GM11168 (cell line): ENCODE results near the gene MYL1.

ENCODE experiments used
- in situ Hi-C: fragments of 300-500 bp; cut with MboI; formaldehyde crosslinking; loops from one replicate; pipeline ENCODE4 v1.12.0; 2022; ENCODE audit warnings: low sequenced_read_pairs; ENCODE audit not compliant: unreplicated experiment

MYL1 gene

DNA sequence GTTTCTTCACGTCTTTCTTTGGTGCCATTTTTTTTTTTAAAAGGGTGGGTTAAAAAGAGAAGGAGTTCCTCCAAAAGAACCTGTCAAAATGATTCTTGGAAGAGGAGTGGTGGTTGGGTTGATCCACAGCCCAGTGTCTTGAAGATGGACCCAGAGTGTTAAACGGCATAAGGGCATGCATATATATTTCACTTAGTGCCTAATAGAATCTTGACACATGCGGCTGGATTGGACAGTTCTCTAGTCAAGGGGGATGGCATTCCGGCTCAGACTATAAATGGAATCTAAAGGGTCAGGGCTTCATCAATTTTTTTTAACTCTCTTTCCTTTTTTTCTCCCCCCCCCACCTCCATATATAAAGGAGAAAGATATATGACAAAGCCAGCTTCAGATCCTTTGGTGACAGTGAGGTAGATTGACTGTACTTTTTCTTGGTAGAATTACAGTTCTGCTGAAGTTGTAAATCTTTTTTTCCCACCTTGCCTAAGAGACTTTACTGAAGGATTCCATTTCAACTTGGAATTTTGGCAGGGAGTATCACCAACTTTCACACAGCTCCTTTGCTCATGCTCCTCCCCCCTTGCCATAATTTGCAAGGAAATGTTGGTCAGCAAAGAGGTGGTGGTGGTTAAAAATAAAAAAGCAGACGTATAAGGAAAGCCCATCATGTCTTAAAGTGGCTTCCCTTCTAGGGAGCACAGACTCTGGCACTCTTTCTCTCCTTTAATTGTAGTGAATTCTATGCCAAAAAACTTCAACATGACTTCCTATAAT lies at the start of gene MYL1:
TSS of gene MYL1 (minus strand) at position 160 of the 774 bp plus-strand sequence. CDS start at position 28, 132 bp downstream.
- in situ Hi-C loops: no loop called here

DNA sequence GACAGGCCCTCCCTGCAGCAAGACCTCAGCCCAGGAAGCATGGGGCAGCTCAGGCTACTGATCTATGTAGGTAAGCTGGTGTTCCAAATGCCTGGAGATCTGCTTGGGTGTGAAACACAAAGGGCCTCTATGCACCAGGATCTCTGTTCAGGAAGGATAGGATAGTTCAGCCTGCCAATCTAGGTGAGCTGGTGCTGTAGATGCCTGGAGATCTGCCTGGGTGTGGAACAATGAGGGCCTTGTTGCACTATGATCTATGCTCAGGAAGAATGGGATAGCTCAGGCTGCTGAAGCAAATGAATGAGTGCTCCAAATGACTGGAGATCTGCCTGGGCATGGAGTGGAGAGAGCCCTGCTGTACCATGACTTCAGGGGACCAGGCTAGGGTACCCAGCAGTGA lies 48.9 kb upstream of the MYL1 start:
- in situ Hi-C loops: no loop called here

DNA sequence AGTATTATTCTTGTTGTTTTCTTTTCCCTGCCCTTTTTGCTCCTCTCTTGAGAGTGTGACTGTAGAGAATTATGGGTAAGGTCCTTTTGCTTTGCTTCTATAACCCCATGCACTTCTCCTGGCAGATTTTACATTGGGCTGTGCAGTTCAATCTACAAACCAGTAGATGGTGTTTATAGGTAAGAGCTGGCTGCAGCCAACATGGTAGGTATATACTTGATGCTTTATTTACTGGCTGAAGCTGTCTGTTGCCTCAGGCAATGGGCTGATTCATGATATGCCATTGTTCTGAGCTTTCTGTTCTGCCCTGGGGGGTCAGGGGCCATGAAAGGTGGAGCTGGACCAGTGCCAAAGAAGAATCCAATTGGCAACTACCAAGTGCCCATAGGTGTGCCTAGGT lies 48.3 kb upstream of the MYL1 start:
- in situ Hi-C loops: no loop called here

DNA sequence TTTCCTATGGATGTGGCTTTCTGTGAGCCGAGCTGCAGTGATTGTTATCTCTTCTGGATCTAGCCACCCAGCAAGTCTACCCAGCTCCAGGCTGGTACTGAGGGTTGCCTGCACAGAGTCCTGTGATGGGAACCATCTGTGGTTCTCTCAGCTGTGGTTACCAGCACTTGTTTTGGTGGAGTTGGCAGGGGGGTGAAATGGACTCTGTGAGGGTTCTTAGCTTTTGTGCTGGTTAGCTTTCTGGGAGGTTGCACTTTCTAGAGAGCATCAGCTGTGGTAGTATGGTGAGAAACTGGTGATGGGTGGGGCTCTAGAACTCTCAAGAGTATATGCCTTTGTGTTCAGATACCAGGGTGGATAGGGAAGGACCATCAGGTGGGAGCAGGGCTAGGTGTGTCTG lies 45.4 kb upstream of the MYL1 start:
- in situ Hi-C loops: no loop called here

DNA sequence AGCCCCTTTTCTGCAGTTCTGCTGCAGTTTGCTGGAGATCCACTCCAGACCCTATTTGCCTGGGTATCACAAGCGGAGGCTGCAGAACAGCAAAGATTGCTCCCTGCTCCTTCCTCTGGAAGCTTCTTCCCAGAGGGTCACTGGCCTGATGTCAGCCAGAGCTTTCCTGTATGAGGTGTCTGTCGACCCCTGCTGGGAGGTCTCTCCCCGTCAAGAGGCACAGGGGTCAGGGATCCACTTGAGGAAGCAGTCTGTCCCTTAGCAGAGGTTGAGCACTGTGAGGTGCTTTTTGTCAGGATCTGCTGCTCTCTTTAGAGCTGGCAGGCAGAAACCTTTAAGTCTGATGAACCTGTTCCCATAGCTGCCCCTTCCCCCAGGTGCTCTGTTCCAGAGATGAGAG lies 42.0 kb upstream of the MYL1 start:
- in situ Hi-C loops: no loop called here

DNA sequence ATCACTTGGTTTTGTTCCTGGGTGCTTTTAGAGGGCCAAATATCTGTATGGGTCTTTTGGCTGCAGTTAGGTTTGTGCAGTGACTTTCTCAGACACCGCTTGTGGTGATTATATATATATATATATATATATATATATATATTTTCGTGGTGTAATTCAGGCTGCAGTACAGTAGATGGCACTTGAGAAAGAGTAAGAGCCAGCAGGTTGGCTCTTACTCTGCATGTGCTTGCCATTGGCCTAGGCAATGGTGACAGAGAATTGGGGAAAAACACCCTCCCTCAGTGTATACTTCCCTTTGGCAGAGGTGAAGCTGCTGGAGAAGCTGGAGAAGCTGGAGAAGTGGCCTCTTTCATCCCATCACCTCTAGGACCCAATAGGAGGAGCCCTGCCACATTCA lies 22.2 kb upstream of the MYL1 start:
- in situ Hi-C loops: no loop called here

DNA sequence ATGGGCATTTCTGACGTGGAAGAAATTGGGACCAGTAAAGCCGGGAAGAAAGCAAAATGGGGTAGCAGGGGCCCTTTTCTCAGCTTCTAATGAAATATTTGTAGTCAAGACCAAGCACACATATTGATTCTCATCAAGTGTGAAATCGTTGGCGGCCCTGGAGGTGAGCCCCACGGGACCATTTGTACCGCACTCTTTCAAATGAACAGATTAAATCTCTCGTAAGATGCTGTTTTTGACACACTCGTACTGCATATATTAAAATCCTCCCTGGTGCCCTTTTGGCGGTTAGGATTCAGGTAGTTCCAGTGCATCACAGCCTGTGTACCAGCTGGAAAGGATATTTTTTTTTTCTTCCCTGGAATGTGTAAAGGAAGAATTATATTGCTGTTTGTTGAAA lies 9.9 kb upstream of the MYL1 start:
- in situ Hi-C loops: no loop called here

DNA sequence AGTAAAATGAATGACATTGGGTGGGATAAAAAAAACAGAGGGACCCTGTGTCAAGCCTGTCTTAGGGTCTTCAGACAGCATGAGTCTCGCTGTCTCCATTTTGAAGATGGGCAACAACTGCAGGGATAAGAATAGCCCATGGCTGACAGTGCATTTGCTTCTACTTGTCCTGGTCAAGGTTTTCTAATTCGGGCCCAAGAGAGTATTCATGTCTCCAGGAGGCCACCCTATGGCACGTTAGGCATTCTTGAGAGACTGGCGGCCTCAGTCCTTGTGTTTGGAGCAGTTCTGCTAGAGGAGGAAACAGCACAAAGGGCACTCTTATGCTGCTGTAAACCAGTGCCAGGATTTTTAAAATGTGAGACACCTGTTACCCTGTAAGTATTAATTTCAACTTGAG lies 9.5 kb upstream of the MYL1 start:
- in situ Hi-C loops: no loop called here

DNA sequence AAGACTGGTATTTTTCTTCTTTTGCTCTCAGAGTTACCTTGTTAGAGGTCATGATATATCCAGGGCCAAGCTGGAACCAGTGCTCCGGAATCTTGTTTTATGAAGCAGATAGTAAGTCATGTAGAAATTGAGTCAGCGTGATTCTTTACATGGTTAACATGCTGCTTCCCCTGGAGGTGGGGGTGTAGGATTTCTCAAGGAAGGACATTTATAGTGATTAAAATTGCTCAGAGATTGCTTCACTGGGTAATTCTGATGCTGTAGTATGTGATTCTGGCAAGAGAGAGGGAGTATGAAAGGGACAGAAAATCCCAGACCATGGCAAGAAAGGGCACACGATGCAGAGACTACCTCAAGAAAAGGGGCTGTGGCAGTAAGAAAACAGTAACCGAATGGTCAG lies 8.0 kb upstream of the MYL1 start:
- in situ Hi-C loops: no loop called here

DNA sequence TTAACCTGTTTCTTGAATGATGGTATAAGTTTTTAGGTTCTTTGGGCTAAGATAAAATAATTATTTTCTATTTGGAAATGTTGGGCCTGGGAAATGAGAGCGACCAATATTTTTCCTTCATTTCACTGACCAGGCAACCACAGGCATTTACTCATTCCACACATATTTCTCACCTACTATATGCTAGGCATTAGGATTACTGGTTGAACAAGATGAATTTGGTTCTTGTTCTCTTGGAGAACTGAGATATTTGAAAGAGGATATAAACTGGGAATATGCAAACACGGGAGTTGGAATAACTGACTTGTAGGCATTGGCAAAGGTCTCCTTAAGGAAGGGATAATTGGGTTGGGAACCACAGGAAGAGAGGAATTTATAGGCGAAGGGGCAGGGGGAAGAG lies 3.9 kb upstream of the MYL1 start:
- in situ Hi-C loops: no loop called here

DNA sequence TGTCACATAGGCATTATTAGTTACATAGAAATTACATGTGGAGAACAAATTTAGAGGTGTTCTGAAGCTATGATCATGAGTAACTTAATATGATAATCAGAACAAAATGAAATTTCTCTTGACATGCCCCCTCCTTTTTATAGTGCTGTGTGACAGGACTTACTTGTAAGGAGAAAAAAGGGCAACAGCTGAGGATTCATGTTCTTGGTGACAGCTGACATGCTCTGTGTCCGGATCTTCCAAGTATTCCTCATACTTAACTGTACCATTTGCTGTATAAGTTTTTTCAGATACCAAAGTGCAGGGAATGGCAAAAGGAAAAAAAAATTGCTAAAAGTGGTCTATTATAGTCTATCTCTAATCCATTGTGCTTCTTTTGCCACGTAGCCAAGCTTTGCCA lies 3.5 kb upstream of the MYL1 start:
- in situ Hi-C loops: no loop called here

DNA sequence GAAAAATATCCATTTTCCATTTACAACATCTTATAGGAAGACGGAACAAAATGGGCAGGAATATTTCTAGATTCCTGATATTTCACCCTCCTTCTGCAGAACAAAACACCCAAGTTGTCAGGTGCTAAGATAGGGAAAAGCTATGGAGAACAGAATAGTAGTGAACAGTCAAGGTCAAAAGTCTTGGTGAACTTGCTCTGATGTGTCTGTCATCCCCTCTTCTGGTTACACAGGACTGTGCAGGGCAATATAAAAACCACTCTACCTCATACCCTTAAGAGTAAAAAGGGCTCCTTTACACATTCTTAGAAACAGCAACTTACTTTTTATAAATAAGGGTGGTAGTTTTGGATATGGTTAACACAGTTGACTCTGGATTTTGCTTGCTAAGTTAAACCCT lies 4.4 kb downstream of the MYL1 start:
- in situ Hi-C loops: no loop called here

DNA sequence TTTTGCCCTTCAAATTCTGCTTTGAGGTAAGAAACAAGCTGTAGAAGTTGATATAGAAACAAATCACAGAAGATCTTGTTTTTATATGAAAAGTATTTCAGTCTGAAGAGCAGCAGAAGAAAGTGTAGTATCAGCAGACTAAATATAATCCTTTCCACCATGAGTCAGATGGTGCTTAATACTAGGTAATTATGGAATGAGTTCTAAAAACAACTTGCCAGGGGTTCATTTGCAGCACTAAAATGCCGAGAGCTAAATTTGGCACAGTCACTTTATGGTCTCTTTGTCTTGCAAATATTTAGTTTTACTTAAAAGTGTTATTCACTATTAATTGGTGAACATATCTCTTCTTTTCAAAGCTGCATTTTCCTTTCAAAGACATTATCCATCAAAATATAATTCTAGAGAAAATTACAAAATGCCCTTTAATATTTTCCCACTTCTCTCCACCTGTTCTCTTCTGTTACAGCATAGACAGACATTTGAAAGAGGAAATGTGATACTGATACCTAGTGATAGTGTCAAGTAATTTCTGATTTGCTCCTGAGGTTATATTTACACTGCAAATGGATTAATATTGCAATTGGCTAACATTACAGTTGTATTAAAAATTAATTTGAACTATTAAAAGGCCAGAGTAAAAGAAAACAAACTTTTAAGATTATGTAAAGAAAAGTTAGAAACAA lies 5.3 kb downstream of the MYL1 start:
- in situ Hi-C loops: no loop called here

DNA sequence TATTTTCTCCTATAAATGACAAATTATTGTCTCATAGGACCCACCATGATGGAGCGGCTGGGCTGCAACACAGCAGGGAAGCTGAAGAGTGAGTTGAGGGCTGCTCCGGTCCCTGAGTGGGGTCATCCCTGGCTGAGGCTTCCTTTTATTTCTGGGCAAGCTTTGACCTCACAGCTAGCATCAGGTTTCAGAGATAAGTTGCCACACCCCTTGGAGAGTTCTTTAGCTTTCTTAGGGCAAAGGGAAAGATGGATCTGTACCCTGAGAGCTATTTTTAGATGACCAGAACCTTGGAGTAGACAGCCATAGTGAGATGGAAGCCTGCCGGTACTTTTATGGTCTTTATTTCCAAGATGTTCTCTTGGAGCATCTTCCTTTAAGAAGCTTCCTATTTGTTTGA lies 11.5 kb downstream of the MYL1 start:
- in situ Hi-C loops: no loop called here

DNA sequence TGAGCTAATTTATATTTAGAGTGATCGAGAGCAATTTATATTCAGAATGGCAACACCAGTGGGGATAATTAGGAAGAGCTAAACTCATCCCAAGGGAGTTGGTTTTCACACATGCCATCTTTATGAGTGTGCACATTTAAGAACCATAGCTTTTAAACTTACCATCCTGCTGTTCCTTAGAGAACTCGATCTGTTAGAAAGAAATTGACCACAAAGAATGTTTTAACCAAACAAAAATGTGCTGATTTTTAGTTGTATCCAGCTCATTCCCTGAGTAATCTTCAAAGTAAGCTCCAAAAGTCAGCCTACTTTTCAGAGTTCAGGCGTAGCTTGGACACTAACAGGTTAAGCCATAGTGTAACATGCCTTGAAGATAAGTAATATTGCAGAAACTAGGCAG lies 12.6 kb downstream of the MYL1 start:
- in situ Hi-C loops: no loop called here

DNA sequence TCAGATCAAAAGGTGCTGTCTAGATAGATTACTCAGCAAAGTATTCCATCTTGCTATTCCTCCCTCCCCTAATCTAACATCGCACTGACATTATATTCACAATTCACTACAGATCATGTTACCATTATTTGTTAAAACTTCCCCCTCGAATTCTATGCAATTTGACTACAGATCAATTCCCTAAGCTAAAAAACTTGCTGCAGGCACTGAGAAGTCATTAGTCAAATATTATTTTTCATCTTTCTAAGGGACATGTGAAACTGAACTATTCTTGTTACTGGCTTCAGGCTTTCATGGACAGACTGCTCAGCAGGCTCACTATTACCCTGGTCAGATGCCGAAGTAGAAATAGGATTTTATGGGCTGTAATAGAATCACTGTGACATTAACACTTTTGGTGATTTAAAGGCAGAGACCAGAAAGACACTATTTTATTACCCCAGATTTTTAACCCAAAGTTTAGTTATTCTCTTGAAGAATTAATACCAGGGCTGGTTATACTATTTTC lies 15.1 kb downstream of the MYL1 start:
- in situ Hi-C loops: no loop called here

DNA sequence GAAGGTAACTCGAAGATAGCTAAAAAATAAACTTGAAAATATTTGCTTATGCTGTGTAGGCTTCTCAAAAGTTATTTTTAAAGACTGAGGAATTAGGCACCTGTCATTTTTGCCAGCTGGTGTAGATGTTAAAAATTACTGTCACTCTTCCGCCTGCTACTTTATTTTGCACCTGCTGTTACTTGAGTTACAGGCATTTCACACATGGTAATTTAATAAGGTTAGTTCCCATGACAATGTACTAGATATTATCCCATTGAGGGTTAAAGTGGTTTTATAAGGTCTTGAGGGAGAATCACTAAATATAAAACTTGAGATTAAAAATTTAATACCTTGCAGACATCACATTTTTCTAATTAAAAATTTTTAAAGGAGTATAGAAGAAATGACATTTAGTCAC lies 26.6 kb downstream of the MYL1 start:
- in situ Hi-C loops: no loop called here

DNA sequence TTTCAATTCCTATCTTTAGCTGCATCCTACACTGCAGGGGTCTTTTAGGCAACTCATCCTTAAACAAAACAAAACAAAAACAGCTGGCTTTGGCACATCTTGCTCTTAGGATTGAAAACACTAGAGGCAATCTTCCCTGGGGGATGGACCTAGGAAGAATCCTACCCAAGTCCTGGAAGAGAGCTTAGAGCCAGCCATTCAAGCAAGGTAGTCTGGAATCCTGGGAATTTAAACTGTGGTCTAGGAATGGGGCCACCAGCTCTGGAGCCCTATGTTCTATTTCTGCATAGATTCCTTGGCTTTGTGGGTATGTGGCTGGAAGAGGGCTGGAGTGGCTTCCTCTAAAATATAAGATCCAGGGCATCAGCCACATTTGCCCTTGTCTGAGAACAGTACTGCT lies 27.7 kb downstream of the MYL1 start:
- in situ Hi-C loops: no loop called here

DNA sequence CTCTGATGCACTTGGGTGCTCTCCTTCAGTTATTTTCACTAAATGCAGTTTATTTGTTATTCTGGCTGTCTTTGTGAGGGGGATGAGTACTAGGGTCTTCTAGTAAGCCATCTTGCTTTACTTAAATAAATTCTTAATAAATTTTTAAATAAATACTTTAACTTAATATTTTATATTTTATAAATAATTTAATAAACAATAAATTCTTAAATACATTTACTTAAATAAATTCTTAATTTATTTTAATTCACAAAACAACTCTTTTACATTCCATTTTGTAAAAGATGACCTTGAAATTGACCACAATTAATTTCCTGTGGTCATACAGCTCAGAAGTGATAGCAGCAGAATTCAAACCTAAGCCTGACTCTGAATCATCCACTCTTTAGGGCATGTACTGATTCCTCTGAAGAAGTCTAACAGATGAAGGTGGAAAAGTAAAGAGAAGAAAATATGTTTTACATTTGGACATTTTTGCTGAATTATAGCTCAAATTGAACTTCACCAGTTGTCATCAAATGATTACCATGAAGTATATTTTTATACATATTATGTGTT lies 28.8 kb downstream of the MYL1 start:
- in situ Hi-C loops: no loop called here

DNA sequence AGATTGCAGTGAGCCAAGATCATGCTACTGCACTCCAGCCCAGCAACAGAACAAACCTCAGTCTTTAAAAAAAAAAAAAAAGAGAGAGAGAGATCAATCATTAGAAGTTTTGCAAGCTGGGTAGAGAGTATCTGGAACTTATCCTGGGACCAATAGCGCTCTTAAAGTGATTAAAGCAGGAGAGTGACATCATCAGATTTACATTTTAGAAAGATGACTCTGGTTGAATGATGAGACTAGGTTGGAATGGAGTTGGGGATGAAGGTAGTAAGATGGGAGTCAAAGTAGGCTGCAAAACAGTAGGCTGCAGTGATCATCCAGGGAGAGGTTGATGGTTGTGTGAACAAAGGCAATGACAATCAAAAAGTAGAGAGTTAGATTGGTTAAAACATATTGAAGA lies 37.8 kb downstream of the MYL1 start:
- in situ Hi-C loops: no loop called here

DNA sequence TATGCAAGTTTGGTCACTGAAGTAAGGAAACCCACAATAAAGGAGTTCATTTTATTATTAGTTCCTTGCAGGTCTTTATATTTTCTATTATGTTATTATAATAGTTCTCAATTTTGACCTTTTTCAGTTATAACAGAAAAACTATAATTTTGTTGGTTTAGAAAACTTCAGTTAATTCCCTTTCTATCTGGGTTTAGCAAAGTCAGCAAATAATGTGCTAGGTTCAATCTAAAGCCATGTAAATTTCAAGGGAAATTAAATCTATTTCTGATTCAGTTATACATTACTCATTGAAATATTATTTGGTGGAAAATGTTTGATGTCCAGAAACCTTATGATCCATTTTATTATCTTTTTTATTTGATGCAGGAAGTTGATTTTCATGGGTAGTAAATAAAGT lies 43.7 kb downstream of the MYL1 start:
- in situ Hi-C loops: no loop called here

DNA sequence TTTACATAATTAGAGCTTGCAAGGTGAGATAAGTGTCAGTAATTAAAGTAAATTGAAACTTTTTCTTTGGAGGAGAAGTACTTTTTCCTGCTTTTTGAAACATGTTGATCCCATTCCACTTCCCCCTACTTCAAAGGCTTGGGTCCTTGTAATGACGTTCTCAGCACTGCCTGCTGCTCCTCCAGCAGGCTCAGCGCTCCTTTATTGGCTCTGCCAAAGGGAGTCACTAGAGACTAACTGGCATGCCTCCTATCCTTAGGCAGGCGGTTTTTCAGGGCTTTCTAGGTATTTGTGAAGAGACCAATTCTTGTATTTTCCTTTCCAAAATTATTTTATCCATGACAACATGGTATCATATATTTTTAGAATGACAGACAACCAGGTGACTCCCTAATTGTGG lies 45.8 kb downstream of the MYL1 start:
- in situ Hi-C loops: no loop called here
